Stimulated activated CD8-positive, alpha-beta memory T cell treated with anti-CD3 and anti-CD28 coated beads, Interleukin-4, amount 100 ng/mL, for 4 hours (primary cell): Measurements from ENCODE around the gene PRMT2.

Experiments used
- DNase-seq, 2 donors: peaks; one replicate each; pipeline ENCODE4 v3.0.0-alpha.2; 2020; ENCODE audit warnings: low read depth in 2 of 2, low spot score in 1 of 2

Gene PRMT2

GRCh38 chr21:46641656-46642055 is 6.2 kb downstream of the PRMT2 start:
- no peak for DNase-seq

- DNase-seq: no peak
Measured at GRCh38 chr21:46643379-46644177, 8.1 kb downstream of the PRMT2 start.

- DNase-seq: no peak
Measured at GRCh38 chr21:46645840-46646239, 10.4 kb downstream of the PRMT2 start.

- DNase-seq: no peak
Measured at GRCh38 chr21:46646541-46647154, 11.2 kb downstream of the PRMT2 start.

GRCh38 chr21:46648539-46648938 is 13.1 kb downstream of the PRMT2 start:
- no peak for DNase-seq

- no peak for DNase-seq
Measured at GRCh38 chr21:46649356-46649755, 13.9 kb downstream of the PRMT2 start.

GRCh38 chr21:46650476-46651098 is 15.1 kb downstream of the PRMT2 start:
- no peak for DNase-seq

- DNase-seq: no peak
Measured at GRCh38 chr21:46651121-46651520, 15.6 kb downstream of the PRMT2 start.

GRCh38 chr21:46655230-46655629 is 19.8 kb downstream of the PRMT2 start:
- no peak for DNase-seq

- DNase-seq: no peak
Measured at GRCh38 chr21:46656820-46657219, 21.3 kb downstream of the PRMT2 start.

- DNase-seq: no peak
Measured at GRCh38 chr21:46660505-46660904, 25.0 kb downstream of the PRMT2 start.

GRCh38 chr21:46661211-46661625 is 25.7 kb downstream of the PRMT2 start:
- DNase-seq: no peak

GRCh38 chr21:46661642-46662366 is 26.3 kb downstream of the PRMT2 start:
- no peak for DNase-seq

GRCh38 chr21:46662367-46662654 is 26.8 kb downstream of the PRMT2 start:
- DNase-seq: no peak

- DNase-seq: no peak
Measured at GRCh38 chr21:46662765-46663500, 27.5 kb downstream of the PRMT2 start.

GRCh38 chr21:46663754-46664153 is 28.3 kb downstream of the PRMT2 start:
- no peak for DNase-seq

GRCh38 chr21:46664316-46664995 is 29.0 kb downstream of the PRMT2 start:
- no peak for DNase-seq

- no peak for DNase-seq
Measured at GRCh38 chr21:46665566-46665965, 30.1 kb downstream of the PRMT2 start.

GRCh38 chr21:46666941-46667740 is 31.7 kb downstream of the PRMT2 start:
- DNase-seq: no peak
